ENCODE results near the gene BACH2. TPM values are rescaled to one million over a fixed set of nuclear protein-coding genes. Genes with fewer than 3 reads are reported as not detected.

BACH2 gene
- total and polyA plus RNA-seq, 2 donors (not counting 1 experiment from before 2014, with no cell fraction given), result 2.2 to 2.6 TPM

DNA sequence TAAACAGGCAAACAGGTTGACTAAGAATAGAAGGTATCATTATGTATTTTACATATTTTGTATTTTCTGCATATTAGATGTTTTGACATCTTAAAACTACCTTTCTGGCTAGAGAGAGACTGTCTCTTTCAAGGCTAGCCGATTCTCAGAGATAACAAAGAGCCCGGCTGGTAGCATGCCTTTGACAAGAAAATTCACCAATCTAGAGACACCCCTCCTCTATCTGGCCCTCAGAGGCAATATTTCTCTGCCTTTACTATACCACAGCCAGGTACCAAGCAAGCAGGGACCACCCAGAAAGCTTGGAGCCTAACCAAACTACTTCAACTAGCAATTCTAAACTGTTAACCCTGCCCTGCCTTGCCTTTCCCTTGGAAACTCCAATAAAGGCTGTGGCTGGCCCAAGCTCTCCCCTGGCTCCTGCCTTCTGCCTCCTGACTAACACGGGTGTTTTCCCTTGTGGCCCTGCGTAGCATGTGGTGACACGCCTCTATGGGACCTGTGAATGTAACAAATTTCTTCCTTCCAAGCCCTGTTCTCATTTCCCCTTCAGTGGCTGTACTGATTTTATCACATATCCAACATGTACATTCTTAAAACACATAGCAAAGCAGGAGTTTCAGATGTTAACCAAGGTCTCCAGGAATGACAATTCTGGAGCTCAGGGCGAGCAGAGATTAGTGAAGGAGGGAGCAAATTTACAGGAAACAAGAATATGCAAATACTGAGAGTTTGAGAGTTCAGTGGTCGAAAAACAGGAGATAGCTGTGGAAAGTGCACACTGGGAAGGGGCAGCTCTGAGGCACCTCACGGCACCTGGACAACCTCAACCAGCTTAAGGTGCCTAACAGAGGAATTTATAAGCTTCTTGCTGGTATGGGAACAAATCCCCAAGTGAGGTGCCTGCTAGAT, 120.8 kb downstream of the BACH2 start:
- H3K9me3 ChIP-seq (ENCODE audit: control insufficient read depth, insufficient read depth, low read depth, low read length), result no peaks in the 10 kb centered on the region
- H3K27me3 ChIP-seq (ENCODE audit: control insufficient read depth, insufficient read depth, low read length), result no peaks in the 10 kb centered on the region
- H3K4me3 ChIP-seq (replicated peaks in 1 of 4; ENCODE audit: control extremely low read depth in 1 of 4, insufficient read depth in 1 of 4, low read depth in 3 of 4, low read length in 4 of 4), result no peak overlapping the region
- TF ChIP-seq, protein P1, sequence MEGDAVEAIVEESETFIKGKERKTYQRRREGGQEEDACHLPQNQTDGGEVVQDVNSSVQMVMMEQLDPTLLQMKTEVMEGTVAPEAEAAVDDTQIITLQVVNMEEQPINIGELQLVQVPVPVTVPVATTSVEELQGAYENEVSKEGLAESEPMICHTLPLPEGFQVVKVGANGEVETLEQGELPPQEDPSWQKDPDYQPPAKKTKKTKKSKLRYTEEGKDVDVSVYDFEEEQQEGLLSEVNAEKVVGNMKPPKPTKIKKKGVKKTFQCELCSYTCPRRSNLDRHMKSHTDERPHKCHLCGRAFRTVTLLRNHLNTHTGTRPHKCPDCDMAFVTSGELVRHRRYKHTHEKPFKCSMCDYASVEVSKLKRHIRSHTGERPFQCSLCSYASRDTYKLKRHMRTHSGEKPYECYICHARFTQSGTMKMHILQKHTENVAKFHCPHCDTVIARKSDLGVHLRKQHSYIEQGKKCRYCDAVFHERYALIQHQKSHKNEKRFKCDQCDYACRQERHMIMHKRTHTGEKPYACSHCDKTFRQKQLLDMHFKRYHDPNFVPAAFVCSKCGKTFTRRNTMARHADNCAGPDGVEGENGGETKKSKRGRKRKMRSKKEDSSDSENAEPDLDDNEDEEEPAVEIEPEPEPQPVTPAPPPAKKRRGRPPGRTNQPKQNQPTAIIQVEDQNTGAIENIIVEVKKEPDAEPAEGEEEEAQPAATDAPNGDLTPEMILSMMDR (conservative IDR thresholded peaks at IDR 0.05 in 1 of 2, IDR thresholded peaks at IDR 0.05 in 1 of 2; ENCODE audit: low read depth in 1 of 2, low read length in 2 of 2), result no peak
- no peak for TF ChIP-seq EZH2 (IDR thresholded peaks at IDR 0.05; ENCODE audit: low read length, missing control alignments)
- H2AFZ ChIP-seq (ENCODE audit: low read length), result no peak overlapping the region
- no peak for DNase-seq (ENCODE audit: low read depth in 2 of 2)
- no peaks in the 10 kb centered on the region for H4K20me1 ChIP-seq (ENCODE audit: control insufficient read depth, extremely low read depth, insufficient read depth, low read length)
- no peak overlapping the region for H3K9ac ChIP-seq (ENCODE audit: insufficient read depth, low read length)
- no peak overlapping the region for H3K4me2 ChIP-seq (ENCODE audit: extremely low read depth, insufficient read depth, low read length)
- no peaks in the 10 kb centered on the region for H3K79me2 ChIP-seq (ENCODE audit: control insufficient read depth, insufficient read depth, low read length)
- no peaks in the 10 kb centered on the region for H3K36me3 ChIP-seq (ENCODE audit: control insufficient read depth, insufficient read depth, low read length)
- H3K4me1 ChIP-seq (ENCODE audit: control insufficient read depth, extremely low read depth, insufficient read depth, low read length), result peaks cover 3% of the 10 kb centered on the region
- H3K27ac ChIP-seq (ENCODE audit: insufficient read depth, low read length), result no peak overlapping the region

DNA sequence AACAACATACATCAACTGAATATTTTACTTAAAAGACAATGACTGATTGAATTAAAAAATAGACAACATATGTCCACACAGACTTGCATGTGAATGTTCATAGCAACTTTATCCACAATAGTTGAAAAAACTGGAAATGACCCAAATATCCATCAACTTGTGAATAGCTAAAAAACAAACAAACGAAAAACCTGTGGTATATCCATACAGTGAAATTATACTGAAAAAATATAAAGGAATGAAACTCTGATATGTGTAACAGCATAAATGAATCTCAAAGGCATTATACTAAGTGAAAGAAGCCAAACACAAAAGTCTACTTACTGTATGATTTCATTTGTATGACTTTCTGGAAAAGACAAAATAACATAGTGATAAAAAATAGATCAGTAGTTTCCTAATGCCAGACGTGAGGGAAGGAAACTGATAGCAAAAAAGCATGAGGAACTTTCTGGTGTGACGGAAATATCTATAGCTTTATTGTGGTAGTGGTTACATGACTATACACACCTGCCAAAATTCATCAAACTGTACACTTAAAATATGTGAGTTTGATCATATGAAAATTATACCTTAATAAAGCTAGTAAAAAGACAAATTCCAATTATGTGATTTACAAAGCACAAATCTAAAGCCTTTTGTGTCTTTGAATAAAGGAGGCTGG, 123.2 kb downstream of the BACH2 start:
- TF ChIP-seq, protein P1 (conservative IDR thresholded peaks at IDR 0.05 in 1 of 2, IDR thresholded peaks at IDR 0.05 in 1 of 2; ENCODE audit: low read depth in 1 of 2, low read length in 2 of 2), result no peak
- peaks cover 9% of the 10 kb centered on the region for H3K4me1 ChIP-seq (ENCODE audit: control insufficient read depth, extremely low read depth, insufficient read depth, low read length)
- H3K9ac ChIP-seq (ENCODE audit: insufficient read depth, low read length), result no peak overlapping the region
- DNase-seq (ENCODE audit: low read depth in 2 of 2), result no peak
- H4K20me1 ChIP-seq (ENCODE audit: control insufficient read depth, extremely low read depth, insufficient read depth, low read length), result no peaks in the 10 kb centered on the region
- H2AFZ ChIP-seq (ENCODE audit: low read length), result no peak overlapping the region
- no peak overlapping the region for H3K4me3 ChIP-seq (replicated peaks in 1 of 4; ENCODE audit: control extremely low read depth in 1 of 4, insufficient read depth in 1 of 4, low read depth in 3 of 4, low read length in 4 of 4)
- H3K27ac ChIP-seq (ENCODE audit: insufficient read depth, low read length), result no peak overlapping the region
- H3K4me2 ChIP-seq (ENCODE audit: extremely low read depth, insufficient read depth, low read length), result no peak overlapping the region
- H3K79me2 ChIP-seq (ENCODE audit: control insufficient read depth, insufficient read depth, low read length), result no peaks in the 10 kb centered on the region
- no peaks in the 10 kb centered on the region for H3K9me3 ChIP-seq (ENCODE audit: control insufficient read depth, insufficient read depth, low read depth, low read length)
- no peaks in the 10 kb centered on the region for H3K36me3 ChIP-seq (ENCODE audit: control insufficient read depth, insufficient read depth, low read length)
- no peaks in the 10 kb centered on the region for H3K27me3 ChIP-seq (ENCODE audit: control insufficient read depth, insufficient read depth, low read length)

DNA sequence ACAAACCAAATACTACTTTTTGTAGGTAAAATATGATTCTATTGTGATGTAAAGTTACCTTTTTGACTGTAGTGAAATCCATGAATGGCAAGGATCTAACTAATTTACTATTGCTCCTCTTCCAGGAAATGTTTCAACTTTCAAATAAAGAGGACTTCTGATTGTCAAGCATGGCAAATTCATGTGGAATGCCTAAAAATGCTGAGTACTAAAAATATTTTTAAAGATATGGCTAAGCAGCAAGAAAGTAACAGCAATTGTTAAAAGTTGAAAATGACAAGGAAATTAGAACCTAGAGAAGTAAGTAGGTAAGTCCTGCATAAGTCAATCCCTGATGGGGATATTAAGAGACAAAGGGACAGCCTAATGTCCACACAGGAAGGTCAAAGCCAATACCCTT, 126.0 kb downstream of the BACH2 start:
- Histone ChIP-seq H3K79me2 (ENCODE audit: control insufficient read depth, insufficient read depth, low read length) (no peaks in the 10 kb centered on the region), H3K4me2 (ENCODE audit: extremely low read depth, insufficient read depth, low read length) (no peak overlapping the region), H3K27ac (ENCODE audit: insufficient read depth, low read length) (no peak overlapping the region), H2AFZ (ENCODE audit: low read length) (no peak overlapping the region), H3K9me3 (ENCODE audit: control insufficient read depth, insufficient read depth, low read depth, low read length) (no peaks in the 10 kb centered on the region), H3K4me1 (ENCODE audit: control insufficient read depth, extremely low read depth, insufficient read depth, low read length) (peaks cover 5% of the 10 kb centered on the region), H4K20me1 (ENCODE audit: control insufficient read depth, extremely low read depth, insufficient read depth, low read length) (no peaks in the 10 kb centered on the region), H3K9ac (ENCODE audit: insufficient read depth, low read length) (no peak overlapping the region), H3K4me3 (replicated peaks in 1 of 4; ENCODE audit: control extremely low read depth in 1 of 4, insufficient read depth in 1 of 4, low read depth in 3 of 4, low read length in 4 of 4) (no peak overlapping the region), H3K36me3 (ENCODE audit: control insufficient read depth, insufficient read depth, low read length) (no peaks in the 10 kb centered on the region), H3K27me3 (ENCODE audit: control insufficient read depth, insufficient read depth, low read length) (no peaks in the 10 kb centered on the region)
- no peak for DNase-seq (ENCODE audit: low read depth in 2 of 2)
- TF ChIP-seq, protein P1 (conservative IDR thresholded peaks at IDR 0.05 in 1 of 2, IDR thresholded peaks at IDR 0.05 in 1 of 2; ENCODE audit: low read depth in 1 of 2, low read length in 2 of 2), result no peak
- TF ChIP-seq EZH2 (IDR thresholded peaks at IDR 0.05; ENCODE audit: low read length, missing control alignments), result no peak

Measured in fibroblast of lung (primary cell).